ENCODE data around the gene MYO18B.

MYO18B gene

DNA sequence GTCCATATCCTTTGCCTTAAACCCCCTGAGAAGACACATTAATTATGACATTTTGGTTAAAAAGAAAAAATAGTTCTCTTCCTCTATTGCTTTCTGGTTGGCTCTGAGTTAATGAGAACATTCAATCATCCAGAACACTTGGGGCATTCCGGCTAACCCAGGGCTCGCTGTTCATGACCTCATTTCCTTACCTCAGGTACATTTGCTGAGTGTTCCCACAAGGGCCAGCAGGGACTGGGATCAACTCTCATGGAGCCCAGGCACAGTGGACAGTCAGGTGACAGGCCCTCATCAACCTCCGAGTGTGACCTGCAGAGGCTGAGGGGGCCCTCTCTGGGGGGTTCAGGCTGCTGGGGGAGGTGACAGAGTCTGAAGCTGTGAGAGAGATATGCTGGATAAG lies 98.9 kb downstream of the MYO18B start:
- DNase-seq (ENCODE audit: low read depth, low spot score) = no peak
- no peak overlapping the region for H3K27ac ChIP-seq

- DNase-seq (ENCODE audit: low read depth, low spot score) = no peak
- no peak overlapping the region for H3K27ac ChIP-seq
Observed at GRCh38 chr22:25841775-25842174, 99.8 kb downstream of the MYO18B start.

GRCh38 chr22:25843660-25844405 lies 101.8 kb downstream of the MYO18B start:
- H3K27ac ChIP-seq = no peak overlapping the region
- DNase-seq (ENCODE audit: low read depth, low spot score) = no peak

DNA sequence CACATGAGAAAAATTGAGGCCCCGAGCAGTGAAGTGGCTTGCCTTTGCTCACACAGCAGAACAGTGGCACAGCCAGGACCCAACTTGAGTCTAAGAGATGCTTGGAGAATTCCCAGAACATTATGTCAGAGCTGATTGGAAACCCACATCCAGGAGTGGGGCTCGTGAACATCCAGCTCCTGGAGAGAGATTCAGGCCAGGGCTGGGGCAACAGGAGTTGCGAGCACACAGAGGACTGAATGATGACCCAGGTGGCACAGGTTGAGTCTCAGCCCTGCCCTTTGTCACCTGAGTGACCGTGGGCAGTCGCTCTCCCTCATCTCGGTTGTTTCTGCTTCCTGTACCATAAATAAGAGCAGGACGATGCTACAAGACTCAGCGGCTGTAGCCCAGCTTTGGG lies 102.6 kb downstream of the MYO18B start:
- no peak for DNase-seq (ENCODE audit: low read depth, low spot score)
- H3K27ac ChIP-seq = no peak overlapping the region

DNA sequence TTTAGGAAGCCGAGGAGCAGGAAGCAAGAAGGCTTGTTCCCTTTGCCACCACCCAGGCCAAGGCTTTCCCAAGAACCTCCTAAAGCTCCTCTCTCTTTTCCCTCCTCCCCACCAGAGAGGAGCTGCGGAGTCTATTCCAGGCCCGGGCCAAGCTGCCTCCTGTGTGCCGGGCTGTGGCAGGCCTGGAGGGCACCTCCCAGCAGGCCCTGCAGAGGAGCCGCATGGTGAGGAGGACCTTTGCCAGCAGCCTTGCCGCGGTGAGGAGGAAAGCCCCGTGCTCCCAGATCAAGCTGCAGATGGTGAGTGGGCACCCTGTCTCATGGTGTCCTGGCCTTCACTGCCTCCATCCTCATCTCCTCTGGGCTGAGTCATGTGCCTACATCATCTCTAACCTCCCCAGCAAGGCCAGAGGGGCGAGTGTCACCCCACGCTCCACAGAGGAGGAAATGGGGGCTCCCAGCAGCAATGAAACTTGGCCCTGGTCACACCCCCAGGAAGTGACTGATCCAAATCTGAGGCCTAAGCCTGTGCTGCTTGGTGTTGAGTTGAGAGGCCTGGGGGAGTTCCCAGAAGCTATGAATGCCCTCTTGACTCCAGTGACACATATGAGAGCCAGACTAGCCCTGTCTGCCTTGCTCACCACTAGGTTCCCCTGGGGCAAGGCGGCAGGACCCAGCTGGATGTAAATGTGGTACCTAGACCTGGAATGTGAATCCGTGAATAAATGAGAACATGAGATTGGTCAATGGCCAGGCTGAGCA lies 104.2 kb downstream of the MYO18B start:
- no peak overlapping the region for H3K27ac ChIP-seq
- DNase-seq (ENCODE audit: low read depth, low spot score) = no peak

DNA sequence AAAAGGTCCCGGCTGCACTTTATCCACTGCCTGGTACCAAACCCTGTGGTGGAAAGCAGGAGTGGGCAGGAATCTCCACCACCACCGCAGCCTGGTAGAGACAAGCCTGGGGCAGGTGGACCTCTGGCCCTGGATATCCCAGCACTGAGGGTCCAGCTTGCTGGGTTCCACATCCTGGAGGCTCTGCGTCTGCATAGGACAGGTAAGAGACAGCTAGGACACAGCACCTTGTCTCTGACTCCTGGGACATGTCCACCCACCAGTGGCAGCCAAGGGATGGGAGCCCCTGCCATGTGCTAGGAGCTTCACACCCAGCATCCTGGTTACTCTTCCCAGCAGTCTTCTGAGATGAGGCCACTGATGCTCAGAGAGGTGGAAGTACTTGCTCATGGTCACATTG lies 105.5 kb downstream of the MYO18B start:
- DNase-seq (ENCODE audit: low read depth, low spot score) = no peak
- H3K27ac ChIP-seq = no peak overlapping the region

DNA sequence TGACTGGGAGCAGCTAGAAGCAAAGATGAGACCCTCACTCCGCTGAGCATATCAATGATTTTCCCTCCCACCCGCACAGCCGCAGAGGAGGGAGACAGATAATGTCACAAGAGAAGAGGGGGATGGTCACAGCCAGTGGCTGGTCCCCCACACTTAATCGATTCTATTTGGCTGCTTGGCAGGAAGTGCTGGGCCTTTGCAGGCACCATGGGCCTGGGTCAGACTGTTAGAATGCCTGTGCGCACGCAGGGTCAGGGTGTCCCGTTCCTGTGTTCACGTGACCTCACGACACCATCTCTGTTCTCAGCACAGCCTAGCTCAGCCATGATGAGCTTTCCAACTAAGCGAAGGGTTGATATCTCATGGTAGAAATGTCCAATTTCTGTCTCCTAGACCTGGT lies 107.0 kb downstream of the MYO18B start:
- no peak overlapping the region for H3K27ac ChIP-seq
- DNase-seq (ENCODE audit: low read depth, low spot score) = no peak

DNA sequence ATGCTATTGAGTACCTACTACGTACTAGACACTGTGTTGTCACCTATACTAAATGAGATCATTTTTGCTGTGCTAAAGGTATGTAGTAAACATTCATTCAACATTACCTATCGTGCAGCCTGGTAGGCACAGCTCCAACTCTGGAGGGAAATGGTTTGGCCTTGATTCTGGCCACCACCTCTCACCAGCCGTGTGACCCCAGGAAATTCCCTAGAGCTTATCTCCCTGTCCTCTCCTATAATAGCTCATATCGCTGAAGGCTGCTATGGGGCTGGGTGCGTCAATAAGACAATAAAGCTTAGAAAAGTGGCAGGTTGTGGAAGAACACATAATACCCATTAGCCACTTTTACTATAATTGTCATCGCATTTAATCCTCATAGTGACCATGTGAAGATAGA lies 107.5 kb downstream of the MYO18B start:
- no peak overlapping the region for H3K27ac ChIP-seq
- DNase-seq (ENCODE audit: low read depth, low spot score) = no peak

DNA sequence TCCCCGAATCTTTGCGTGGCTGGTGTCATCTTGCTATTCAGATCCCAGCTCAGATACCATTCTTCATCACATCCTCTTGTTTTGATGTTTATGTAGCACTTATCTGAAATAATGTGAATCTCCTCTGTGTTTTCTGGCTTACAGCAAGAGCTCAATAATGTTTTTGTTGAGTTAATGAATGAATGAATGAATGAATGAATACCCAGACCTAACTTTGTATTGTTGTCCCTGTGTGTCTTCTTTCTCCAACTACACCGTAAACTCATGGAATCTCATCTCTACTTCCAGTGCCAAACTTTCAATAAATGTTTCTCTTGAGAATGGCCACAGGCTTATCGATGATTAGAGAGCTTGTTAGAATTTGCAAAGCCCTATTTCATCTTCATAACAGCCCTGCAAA lies 110.2 kb downstream of the MYO18B start:
- DNase-seq (ENCODE audit: low read depth, low spot score) = no peak
- H3K27ac ChIP-seq = no peak overlapping the region

GRCh38 chr22:25853078-25853477 lies 111.1 kb downstream of the MYO18B start:
- no peak overlapping the region for H3K27ac ChIP-seq
- DNase-seq (ENCODE audit: low read depth, low spot score) = peak; percentile 26

GRCh38 chr22:25853501-25854284 lies 111.7 kb downstream of the MYO18B start:
- DNase-seq (ENCODE audit: low read depth, low spot score) = no peak

DNA sequence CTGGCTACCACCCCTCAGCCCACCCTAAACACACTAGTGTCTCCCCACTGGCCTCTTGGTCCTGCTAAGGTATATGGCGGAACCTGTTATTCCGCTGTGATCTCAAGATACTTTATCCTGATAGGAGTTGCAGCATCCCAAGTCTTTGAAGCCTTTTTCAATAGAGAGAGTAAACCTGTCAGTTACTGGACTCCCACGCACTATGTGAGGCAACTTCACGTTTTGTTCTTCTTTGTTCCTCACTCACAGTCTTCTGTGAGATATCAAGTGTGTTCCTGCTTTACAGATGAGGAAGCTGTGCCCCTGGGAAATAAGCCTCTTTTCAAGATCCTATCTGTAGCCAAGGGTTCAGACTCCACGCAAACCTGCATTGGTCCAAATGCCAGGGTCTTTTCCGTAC lies 127.8 kb downstream of the MYO18B start:
- no peak for DNase-seq (ENCODE audit: low read depth, low spot score)
- no peak overlapping the region for H3K27ac ChIP-seq

More at GRCh38 chr22:25853501-25854284, 111.7 kb downstream of the MYO18B start:
- no peak overlapping the region for H3K27ac ChIP-seq

- DNase-seq (ENCODE audit: low read depth, low spot score) = no peak
- H3K27ac ChIP-seq = no peak overlapping the region
Observed at GRCh38 chr22:25874327-25874726, 132.3 kb downstream of the MYO18B start.

- H3K27ac ChIP-seq = no peak overlapping the region
- no peak for DNase-seq (ENCODE audit: low read depth, low spot score)
Observed at GRCh38 chr22:25875461-25875860, 133.5 kb downstream of the MYO18B start.

GRCh38 chr22:25876871-25877270 lies 134.9 kb downstream of the MYO18B start:
- no peak overlapping the region for H3K27ac ChIP-seq
- DNase-seq (ENCODE audit: low read depth, low spot score) = peak; percentile 41

- DNase-seq (ENCODE audit: low read depth, low spot score) = no peak
- H3K27ac ChIP-seq = no peak overlapping the region
Observed at GRCh38 chr22:25878933-25879332, 136.9 kb downstream of the MYO18B start.

GRCh38 chr22:25880524-25880923 lies 138.5 kb downstream of the MYO18B start:
- DNase-seq (ENCODE audit: low read depth, low spot score) = no peak
- no peak overlapping the region for H3K27ac ChIP-seq

- H3K27ac ChIP-seq = no peak overlapping the region
- DNase-seq (ENCODE audit: low read depth, low spot score) = no peak
Observed at GRCh38 chr22:25881210-25881755, 139.3 kb downstream of the MYO18B start.

GRCh38 chr22:25882360-25882759 lies 140.4 kb downstream of the MYO18B start:
- no peak overlapping the region for H3K27ac ChIP-seq
- DNase-seq (ENCODE audit: low read depth, low spot score) = no peak

GRCh38 chr22:25883482-25884033 lies 141.6 kb downstream of the MYO18B start:
- H3K27ac ChIP-seq = no peak overlapping the region
- no peak for DNase-seq (ENCODE audit: low read depth, low spot score)
